ENCODE data around the gene GPR162.

The GPR162 gene

GRCh38 chr12:6821591-6822425 lies at the start of gene GPR162:
Gene GPR162 (plus strand): TSS chr12:6821821. CDS start chr12:6823899, 2,078 bp downstream.
- no peak for DNase-seq
- no peaks in the 10 kb centered on the region for H3K9me3 Mint-ChIP-seq
- peaks cover 67% of the 10 kb centered on the region for H3K27me3 Mint-ChIP-seq
- H3K4me3 Mint-ChIP-seq, result peak within 1 kb of the TSS; percentile 42 to 62
- peak within 1 kb of the TSS in 1 of 2 donors; percentile 29 for H3K27ac Mint-ChIP-seq
- peak; percentile 27 for ATAC-seq
- H3K4me1 Mint-ChIP-seq, result peaks cover 23% of the 10 kb centered on the region

GRCh38 chr12:6772331-6772695 lies 49.3 kb upstream of the GPR162 start, which contains the start of gene LAG3:
Gene LAG3 (plus strand): TSS chr12:6772520. CDS start chr12:6772853, 333 bp downstream.
- peak within 1 kb of the TSS; percentile 87 to 92 for H3K4me3 Mint-ChIP-seq

GRCh38 chr12:6772726-6773589 lies 48.7 kb upstream of the GPR162 start:
- Mint-ChIP-seq H3K4me1 (peaks cover 93% of the 10 kb centered on the region), H3K4me3 (peak overlapping the region; percentile 87 to 92), H3K27me3 (peaks cover 38% of the 10 kb centered on the region), H3K9me3 (no peaks in the 10 kb centered on the region), H3K27ac (peak overlapping the region; percentile 89 to 93)
- no peak for DNase-seq
- ATAC-seq, result no peak

More at GRCh38 chr12:6772331-6772695, 49.3 kb upstream of the GPR162 start, which contains the start of gene LAG3:
- ATAC-seq, result peak; percentile 29
- peak within 1 kb of the TSS; percentile 89 to 93 for H3K27ac Mint-ChIP-seq
- H3K27me3 Mint-ChIP-seq, result peaks cover 38% of the 10 kb centered on the region
- DNase-seq, result peak in 1 of 2 donors; percentile 63
- H3K9me3 Mint-ChIP-seq, result no peaks in the 10 kb centered on the region
- peaks cover 93% of the 10 kb centered on the region for H3K4me1 Mint-ChIP-seq

- Mint-ChIP-seq H3K27me3 (peaks cover 33% of the 10 kb centered on the region), H3K9me3 (no peaks in the 10 kb centered on the region), H3K27ac (peak overlapping the region; percentile 93 to 95), H3K4me3 (peak overlapping the region; percentile 87 to 92), H3K4me1 (peaks cover 93% of the 10 kb centered on the region)
- DNase-seq (peak; percentile 54 to 80), ATAC-seq (peak; percentile 31)
Observed at GRCh38 chr12:6773590-6774351, 47.9 kb upstream of the GPR162 start.

GRCh38 chr12:6774499-6775062 lies 47.0 kb upstream of the GPR162 start:
- ATAC-seq (peak; percentile 82), DNase-seq (peak in 1 of 2 donors; percentile 81)
- no peaks in the 10 kb centered on the region for H3K9me3 Mint-ChIP-seq
- H3K4me1 Mint-ChIP-seq, result peaks cover 93% of the 10 kb centered on the region
- peak overlapping the region; percentile 80 to 95 for H3K27ac Mint-ChIP-seq
- H3K4me3 Mint-ChIP-seq, result peak overlapping the region; percentile 87 to 92
- H3K27me3 Mint-ChIP-seq, result peaks cover 25% of the 10 kb centered on the region

GRCh38 chr12:6775185-6776174 lies 46.1 kb upstream of the GPR162 start:
- peak overlapping the region; percentile 87 to 92 for H3K4me3 Mint-ChIP-seq
- H3K27ac Mint-ChIP-seq, result peak overlapping the region in 1 of 2 donors; percentile 80
- H3K9me3 Mint-ChIP-seq, result no peaks in the 10 kb centered on the region
- ATAC-seq (peak; percentile 3), DNase-seq (no peak)
- peaks cover 16% of the 10 kb centered on the region for H3K27me3 Mint-ChIP-seq
- H3K4me1 Mint-ChIP-seq, result peaks cover 93% of the 10 kb centered on the region

- Mint-ChIP-seq H3K9me3 (no peaks in the 10 kb centered on the region), H3K4me3 (peak overlapping the region; percentile 78 to 87), H3K4me1 (peaks cover 86% of the 10 kb centered on the region), H3K27ac (no peak overlapping the region), H3K27me3 (peaks cover 12% of the 10 kb centered on the region)
- DNase-seq (no peak), ATAC-seq (no peak)
Observed at GRCh38 chr12:6777386-6777785, 44.2 kb upstream of the GPR162 start.

GRCh38 chr12:6778217-6778573 lies 43.4 kb upstream of the GPR162 start:
- Mint-ChIP-seq H3K4me1 (peaks cover 88% of the 10 kb centered on the region), H3K27ac (peak overlapping the region in 1 of 2 donors; percentile 44), H3K27me3 (peaks cover 12% of the 10 kb centered on the region), H3K4me3 (peak overlapping the region; percentile 78 to 87), H3K9me3 (no peaks in the 10 kb centered on the region)
- no peak for ATAC-seq
- DNase-seq, result no peak

GRCh38 chr12:6778574-6779550 lies 42.8 kb upstream of the GPR162 start:
- peak; percentile 63 for ATAC-seq
- peak; percentile 83 to 90 for DNase-seq
- no peaks in the 10 kb centered on the region for H3K9me3 Mint-ChIP-seq
- peaks cover 12% of the 10 kb centered on the region for H3K27me3 Mint-ChIP-seq
- peaks cover 92% of the 10 kb centered on the region for H3K4me1 Mint-ChIP-seq
- H3K27ac Mint-ChIP-seq, result peak overlapping the region; percentile 57 to 87
- peak overlapping the region; percentile 78 to 87 for H3K4me3 Mint-ChIP-seq

- peak; percentile 42 for ATAC-seq
- Mint-ChIP-seq H3K27ac (peak overlapping the region in 1 of 2 donors; percentile 83), H3K4me1 (peaks cover 91% of the 10 kb centered on the region), H3K9me3 (no peaks in the 10 kb centered on the region), H3K4me3 (peak overlapping the region; percentile 78 to 87), H3K27me3 (peaks cover 12% of the 10 kb centered on the region)
- no peak for DNase-seq
Observed at GRCh38 chr12:6779708-6780432, 41.8 kb upstream of the GPR162 start.

GRCh38 chr12:6780573-6780972 lies 41.0 kb upstream of the GPR162 start:
- Mint-ChIP-seq H3K27me3 (peaks cover 12% of the 10 kb centered on the region), H3K4me1 (peaks cover 84% of the 10 kb centered on the region), H3K4me3 (peak overlapping the region; percentile 78 to 87), H3K27ac (peak overlapping the region in 1 of 2 donors; percentile 6), H3K9me3 (no peaks in the 10 kb centered on the region)
- peak in 1 of 2 donors; percentile 56 for DNase-seq
- peak; percentile 69 for ATAC-seq

- DNase-seq (no peak), ATAC-seq (no peak)
- Mint-ChIP-seq H3K27ac (peak overlapping the region in 1 of 2 donors; percentile 69), H3K4me3 (peak overlapping the region in 1 of 2 donors; percentile 52), H3K9me3 (no peaks in the 10 kb centered on the region), H3K4me1 (peaks cover 80% of the 10 kb centered on the region), H3K27me3 (peaks cover 11% of the 10 kb centered on the region)
Observed at GRCh38 chr12:6782119-6782518, 39.5 kb upstream of the GPR162 start.

Data from stimulated activated naive CD8-positive, alpha-beta T cell treated with anti-CD3 and anti-CD28 coated beads, Interleukin-15, amount 100 ng/mL, for 72 hours (primary cell).